SJCRH30 (cell line): ENCODE results near the gene AKNAD1. TPM values are rescaled to one million over a fixed set of nuclear protein-coding genes. Genes with fewer than 3 reads are reported as not detected.
A peak's percentile ranks its signal among the peaks of the same experiment; 100 is the strongest.

Experiments used
- DNase-seq, 2 experiments: peaks; one replicate each; pipeline ENCODE4 v3.0.0-alpha.2; 2015 to 2020
- H3K27ac ChIP-seq: fragments of 250-450 bp; sonication (Bioruptor Pico); 2 replicates; pipeline ENCODE4 v1.5.1; 2020; ENCODE audit warnings: mild to moderate bottlenecking, moderate library complexity
- H3K27me3 ChIP-seq: fragments of 250-450 bp; sonication (Bioruptor Pico); 2 replicates; pipeline ENCODE4 v1.5.1; 2020; ENCODE audit warnings: mild to moderate bottlenecking, moderate library complexity
- H3K36me3 ChIP-seq: fragments of 250-450 bp; sonication (Bioruptor Pico); 2 replicates; pipeline ENCODE4 v1.5.1; 2020; ENCODE audit warnings: mild to moderate bottlenecking, moderate library complexity
- H3K4me1 ChIP-seq: fragments of 250-450 bp; sonication (Bioruptor Pico); 2 replicates; pipeline ENCODE4 v1.5.1; 2020; ENCODE audit warnings: mild to moderate bottlenecking, moderate library complexity
- H3K4me3 ChIP-seq: fragments of 250-450 bp; sonication (Bioruptor Pico); 2 replicates; pipeline ENCODE4 v1.5.1; 2020; ENCODE audit warnings: mild to moderate bottlenecking, moderate library complexity
- H3K9me3 ChIP-seq: fragments of 250-450 bp; sonication (Bioruptor Pico); replicated peaks from 2 replicates; pipeline ENCODE4 v1.5.1; 2020; ENCODE audit warnings: mild to moderate bottlenecking, moderate library complexity
- total RNA-seq: library from RNA; depleted of rRNA; stranded (reverse); fragments of >200 nt; shearing (Covaris generic); gene quantifications from 2 replicates; pipeline ENCODE4 v1.2.3, GENCODE V29; 2014

Gene AKNAD1
- total RNA-seq, 1 experiment from 2014 or later, result 0.87 TPM

DNA sequence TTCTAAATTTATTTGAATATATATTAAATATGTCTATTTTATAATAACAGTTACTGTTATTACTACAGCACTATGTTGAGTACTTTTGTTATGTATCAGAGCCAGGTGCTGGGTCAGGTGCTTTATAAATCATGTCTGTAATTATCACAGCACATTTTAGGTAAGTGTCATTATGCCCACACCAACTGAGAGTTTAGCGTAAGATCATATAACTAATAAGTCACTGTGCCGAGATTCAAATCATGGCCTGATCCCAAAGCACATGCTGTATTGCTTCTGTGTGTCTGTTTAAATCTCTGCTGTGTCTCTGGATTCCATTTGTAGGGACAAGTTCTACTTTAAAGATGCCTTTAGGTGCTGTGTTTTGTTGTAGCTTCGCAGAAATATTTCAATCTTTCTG, 21.8 kb upstream of the AKNAD1 start:
- H3K4me3 ChIP-seq, result no peak overlapping the region
- no peaks in the 10 kb centered on the region for H3K4me1 ChIP-seq
- no peak for DNase-seq
- no peak overlapping the region for H3K27ac ChIP-seq
- no peaks in the 10 kb centered on the region for H3K9me3 ChIP-seq
- no peaks in the 10 kb centered on the region for H3K27me3 ChIP-seq
- no peaks in the 10 kb centered on the region for H3K36me3 ChIP-seq

DNA sequence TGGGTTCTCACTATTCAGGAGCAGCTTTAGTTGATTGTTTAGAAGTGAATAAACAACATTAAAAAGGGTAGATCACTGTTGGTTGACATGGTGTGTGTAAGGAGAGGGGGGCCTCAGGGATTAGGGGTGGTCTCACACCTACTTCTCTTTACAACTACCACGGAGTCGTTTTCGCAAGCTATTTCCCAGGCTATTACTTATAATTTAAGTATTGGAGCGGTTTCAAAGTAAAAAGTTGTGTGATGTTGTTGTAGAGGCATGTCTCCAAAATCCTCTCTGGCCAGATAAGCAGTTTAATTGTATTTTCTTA, 21.2 kb upstream of the AKNAD1 start:
- H3K27ac ChIP-seq, result no peak overlapping the region
- no peak for DNase-seq

GRCh38 chr1:108877348-108878159, 20.7 kb upstream of the AKNAD1 start:
- Histone ChIP-seq H3K4me1 (no peaks in the 10 kb centered on the region), H3K4me3 (peak overlapping the region; percentile 87), H3K36me3 (no peaks in the 10 kb centered on the region), H3K27me3 (no peaks in the 10 kb centered on the region), H3K9me3 (no peaks in the 10 kb centered on the region), H3K27ac (peak overlapping the region; percentile 22)
- peak; percentile 14 to 52 for DNase-seq

More for the DNA sequence above, 21.2 kb upstream of the AKNAD1 start:
- Histone ChIP-seq H3K4me3 (peak overlapping the region; percentile 87), H3K9me3 (no peaks in the 10 kb centered on the region), H3K36me3 (no peaks in the 10 kb centered on the region), H3K27me3 (no peaks in the 10 kb centered on the region), H3K4me1 (no peaks in the 10 kb centered on the region)

DNA sequence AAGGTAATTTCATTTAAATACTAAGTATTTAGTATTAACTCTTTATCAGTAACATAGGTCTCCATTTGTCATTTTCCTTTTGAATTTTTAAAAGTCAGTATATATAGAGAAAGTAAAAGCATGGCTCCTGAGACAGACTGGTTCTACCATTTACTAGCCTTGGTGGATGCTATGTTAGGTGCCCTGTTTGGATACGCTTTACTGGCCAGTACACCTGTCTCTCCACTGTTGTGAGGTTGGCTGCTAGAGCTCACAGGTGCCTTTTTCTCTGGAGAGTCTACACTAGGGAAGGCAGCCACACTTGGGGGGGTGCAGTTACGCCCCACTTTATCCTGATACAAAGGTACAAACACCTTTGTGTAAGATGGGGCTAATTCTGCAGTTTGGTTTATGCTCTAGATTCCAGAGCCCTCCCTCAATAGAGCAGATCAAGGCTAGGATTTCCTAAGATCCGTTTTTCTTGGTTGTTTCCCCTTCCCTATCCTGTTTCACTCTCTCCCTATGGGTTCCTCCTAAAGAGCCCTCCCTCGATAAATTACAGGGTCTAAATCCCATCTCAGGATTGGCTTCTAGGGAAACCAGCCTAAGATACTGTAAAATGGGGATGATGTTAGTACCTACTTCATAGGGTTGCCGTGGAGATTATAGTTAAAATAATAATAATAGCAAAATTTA, 14.3 kb upstream of the AKNAD1 start:
- no peak overlapping the region for H3K27ac ChIP-seq
- no peaks in the 10 kb centered on the region for H3K36me3 ChIP-seq
- H3K9me3 ChIP-seq, result no peaks in the 10 kb centered on the region
- H3K4me1 ChIP-seq, result no peaks in the 10 kb centered on the region
- H3K4me3 ChIP-seq, result no peak overlapping the region
- no peaks in the 10 kb centered on the region; the same call in none of the 2 replicates for H3K27me3 ChIP-seq
- DNase-seq, result no peak

DNA sequence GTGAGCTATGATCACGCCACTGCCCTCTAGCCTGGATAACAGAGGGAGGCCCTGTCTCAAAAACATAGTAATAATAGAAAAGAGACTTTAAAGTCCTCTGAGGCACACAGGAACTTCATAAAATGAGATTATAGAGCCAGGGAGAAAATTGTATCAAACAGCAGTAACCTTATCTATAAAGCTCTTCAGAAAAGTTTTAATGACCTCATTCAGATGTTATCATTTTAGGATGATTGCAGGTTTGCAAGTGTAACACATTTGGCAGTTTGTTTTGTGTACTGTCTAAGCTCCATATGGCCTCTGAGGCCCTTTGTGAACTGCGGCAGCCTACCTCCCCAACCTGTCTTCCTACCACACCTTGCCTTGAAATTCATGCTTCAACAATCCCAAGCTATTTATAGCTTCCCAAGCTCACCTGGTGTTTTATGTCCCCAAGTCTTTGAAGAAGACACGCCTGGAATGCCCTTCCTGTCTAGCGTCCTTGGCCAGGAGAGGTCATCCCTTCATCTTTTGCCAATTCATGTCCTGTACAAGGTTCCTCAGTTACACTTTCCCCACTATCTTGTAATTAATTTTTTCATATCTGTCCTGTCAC, 8.5 kb upstream of the AKNAD1 start:
- Histone ChIP-seq H3K9me3 (no peaks in the 10 kb centered on the region), H3K4me3 (no peak overlapping the region), H3K36me3 (no peaks in the 10 kb centered on the region), H3K27me3 (no peaks in the 10 kb centered on the region), H3K27ac (no peak overlapping the region), H3K4me1 (peaks cover 6% of the 10 kb centered on the region; the same call in 1 of the 2 replicates)
- DNase-seq, result no peak

DNA sequence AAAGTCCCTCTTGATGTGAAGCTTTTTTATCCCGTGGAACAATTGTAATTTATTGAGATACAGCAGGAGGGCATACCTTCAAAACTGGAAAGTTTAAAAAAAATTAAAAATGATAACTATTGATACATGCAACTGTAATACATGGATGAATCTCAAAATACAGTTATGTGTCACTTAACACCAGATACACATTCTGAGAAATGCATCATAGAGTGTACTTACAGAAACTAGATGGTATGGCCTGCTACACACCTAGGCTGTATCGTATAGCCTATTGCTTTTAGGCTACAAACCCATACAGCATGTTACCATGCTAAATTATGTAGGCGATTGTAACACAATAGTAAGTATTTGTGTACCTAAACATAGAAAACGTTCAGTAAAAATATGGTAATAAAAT, 7.1 kb upstream of the AKNAD1 start:
- Histone ChIP-seq H3K4me1 (peaks cover 6% of the 10 kb centered on the region; the same call in 1 of the 2 replicates), H3K27me3 (no peaks in the 10 kb centered on the region), H3K4me3 (no peak overlapping the region), H3K27ac (no peak overlapping the region), H3K36me3 (no peaks in the 10 kb centered on the region), H3K9me3 (no peaks in the 10 kb centered on the region)
- no peak for DNase-seq

- Histone ChIP-seq H3K4me1 (peaks cover 12% of the 10 kb centered on the region), H3K9me3 (no peaks in the 10 kb centered on the region), H3K27me3 (no peaks in the 10 kb centered on the region), H3K27ac (no peak overlapping the region), H3K4me3 (no peak overlapping the region), H3K36me3 (no peaks in the 10 kb centered on the region)
- peak; percentile 15 to 37 for DNase-seq
These were observed 6.0 kb upstream of the AKNAD1 start for GRCh38 chr1:108862698-108863477.

GRCh38 chr1:108862017-108862610, 5.2 kb upstream of the AKNAD1 start:
- DNase-seq, result peak in 1 of 2 experiments; percentile 22
- no peaks in the 10 kb centered on the region for H3K9me3 ChIP-seq
- no peak overlapping the region for H3K27ac ChIP-seq
- no peaks in the 10 kb centered on the region for H3K27me3 ChIP-seq
- no peaks in the 10 kb centered on the region for H3K36me3 ChIP-seq
- H3K4me1 ChIP-seq, result peaks cover 12% of the 10 kb centered on the region
- no peak overlapping the region for H3K4me3 ChIP-seq

DNA sequence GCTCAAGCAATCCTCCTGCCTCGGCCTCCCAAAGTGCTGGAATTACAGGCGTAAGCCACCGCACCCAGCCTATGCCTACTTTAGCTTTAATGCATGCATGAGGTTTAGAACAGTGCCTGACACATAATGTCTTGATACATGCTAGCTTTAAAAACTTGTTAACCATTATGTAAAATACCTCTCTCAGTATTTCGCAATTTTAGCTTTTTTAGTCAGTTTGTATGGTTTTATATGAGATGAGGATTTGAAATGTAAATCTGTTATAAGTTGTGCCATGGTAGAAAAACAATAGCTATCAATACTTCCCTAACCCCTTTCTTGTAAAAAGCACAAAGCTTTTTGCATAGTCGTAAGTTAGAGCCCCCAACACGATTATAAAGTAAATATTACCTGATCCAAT, 4.7 kb upstream of the AKNAD1 start:
- DNase-seq, result no peak
- Histone ChIP-seq H3K36me3 (no peaks in the 10 kb centered on the region), H3K27me3 (no peaks in the 10 kb centered on the region), H3K27ac (no peak overlapping the region), H3K9me3 (no peaks in the 10 kb centered on the region), H3K4me3 (no peak overlapping the region), H3K4me1 (peaks cover 12% of the 10 kb centered on the region)

- no peaks in the 10 kb centered on the region for H3K36me3 ChIP-seq
- H3K9me3 ChIP-seq, result no peaks in the 10 kb centered on the region
- no peak overlapping the region for H3K4me3 ChIP-seq
These were observed 3.5 kb upstream of the AKNAD1 start for GRCh38 chr1:108860190-108860907.

GRCh38 chr1:108858230-108858950, 1.5 kb upstream of the AKNAD1 start:
- no peak overlapping the region for H3K4me3 ChIP-seq
- no peak overlapping the region for H3K27ac ChIP-seq
- peak in 1 of 2 experiments; percentile 39 for DNase-seq
- no peaks in the 10 kb centered on the region for H3K27me3 ChIP-seq
- no peaks in the 10 kb centered on the region for H3K36me3 ChIP-seq
- no peaks in the 10 kb centered on the region for H3K9me3 ChIP-seq
- peaks cover 12% of the 10 kb centered on the region for H3K4me1 ChIP-seq

More at GRCh38 chr1:108860190-108860907, 3.5 kb upstream of the AKNAD1 start:
- Histone ChIP-seq H3K27ac (no peak overlapping the region), H3K27me3 (no peaks in the 10 kb centered on the region), H3K4me1 (peaks cover 12% of the 10 kb centered on the region)
- DNase-seq, result no peak

DNA sequence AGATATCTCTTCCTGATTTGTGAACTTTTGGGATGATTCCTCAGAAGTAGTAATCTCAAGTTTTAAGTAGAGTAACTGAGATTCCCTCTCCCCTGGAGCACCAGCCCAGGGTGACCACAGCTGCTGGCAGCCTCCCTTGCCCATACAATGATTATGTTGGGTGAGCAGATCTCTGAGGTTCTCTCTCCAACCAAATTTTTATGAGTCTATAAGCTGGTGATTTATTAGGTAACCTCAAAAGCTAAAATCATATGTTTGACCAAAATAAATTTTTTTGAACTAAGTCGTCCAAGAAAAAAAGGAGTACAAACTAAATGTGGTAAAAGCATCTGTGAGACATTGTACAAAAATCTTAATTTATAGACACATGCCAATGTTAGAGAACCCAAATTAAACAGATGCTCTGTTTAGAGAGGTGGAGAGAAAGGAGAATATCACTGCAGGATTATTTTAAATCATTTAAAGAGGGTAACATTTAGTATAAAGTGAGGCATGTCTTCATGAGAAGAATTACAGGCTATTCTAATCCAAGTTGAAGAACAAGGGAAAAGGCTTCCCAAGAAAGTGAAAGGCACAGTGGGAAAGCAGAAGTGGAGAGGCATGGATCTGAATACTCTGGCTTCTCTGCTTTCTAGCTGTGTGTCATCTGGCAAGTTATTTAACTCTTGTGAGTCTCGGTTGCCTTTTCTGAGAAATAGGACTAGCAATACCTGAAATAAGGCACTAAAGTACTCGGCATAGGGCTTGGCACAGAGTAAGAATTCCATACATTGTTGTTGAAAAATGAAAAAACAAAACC, 2.5 kb downstream of the AKNAD1 start:
- Histone ChIP-seq H3K9me3 (no peaks in the 10 kb centered on the region), H3K27ac (no peak overlapping the region), H3K27me3 (0 out of 2 replicates have a peak, but pooled peaks cover 5% of the 10 kb centered on the region), H3K36me3 (no peaks in the 10 kb centered on the region), H3K4me3 (no peak overlapping the region), H3K4me1 (peaks cover 6% of the 10 kb centered on the region; the same call in 1 of the 2 replicates)
- DNase-seq, result no peak
